Uterus (tissue), 2 donors: Measurements from ENCODE around the gene MIF4GD.

ENCODE experiments used
- POLR2A ChIP-seq, 2 donors: fragments of 450-650 bp; IDR thresholded peaks; one replicate each; pipeline ENCODE4 v1.6.1; 2016; ENCODE audit warnings: antibody characterized with exemption in 2 of 2, mild to moderate bottlenecking in 1 of 2, moderate library complexity in 1 of 2
- TF ChIP-seq, protein P1 (sequence below), 4 experiments: fragments of 200-600 bp in 2 of 4; fragments of 450-650 bp in 2 of 4; sonication (generic) in 2 of 4; IDR thresholded peaks; one replicate each; pipeline ENCODE4 v1.5.1; 2016 to 2019; ENCODE audit warnings: antibody characterized with exemption in 4 of 4, mild to moderate bottlenecking in 2 of 4, moderate library complexity in 1 of 4

DNA sequence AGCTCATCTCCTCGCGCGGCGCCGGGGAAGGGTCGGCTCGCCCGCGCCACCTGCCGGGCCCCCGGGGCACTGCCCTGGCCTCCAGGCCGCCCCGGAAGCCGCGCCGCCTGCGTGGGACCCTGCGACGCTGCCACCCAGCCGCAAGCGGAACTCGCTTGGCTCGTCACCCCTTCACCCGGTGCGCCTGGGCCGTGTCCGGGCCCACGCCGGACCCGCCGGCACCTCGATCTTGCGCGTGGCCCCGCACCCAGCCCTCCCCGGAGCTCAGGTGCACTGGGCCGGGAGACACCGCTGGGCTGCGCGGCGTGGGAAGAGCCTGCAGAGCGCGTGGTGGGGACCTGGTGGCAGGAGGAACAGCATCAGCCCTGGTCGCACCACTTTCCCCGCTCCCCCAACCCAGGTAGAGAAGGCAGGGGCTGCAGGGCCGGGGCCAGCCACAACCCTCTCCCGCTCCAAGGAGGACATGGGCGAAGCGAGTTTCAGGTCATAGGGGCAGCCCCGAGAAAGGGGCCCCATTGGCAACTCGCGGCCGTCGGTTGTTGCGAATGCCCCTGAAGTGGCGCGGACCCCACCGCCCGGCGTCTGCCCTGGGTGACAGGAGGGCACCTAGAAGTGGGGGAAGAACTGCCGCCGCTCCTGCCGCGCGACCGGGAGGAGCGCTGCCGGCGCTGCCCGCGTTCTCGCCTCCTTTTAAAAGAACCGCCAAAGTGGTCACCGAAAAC, 363 bp upstream of the MIF4GD start:
- peak in 1 of 2 donors; percentile 42 for TF ChIP-seq POLR2A (IDR thresholded peaks at IDR 0.05)
- TF ChIP-seq, protein P1, sequence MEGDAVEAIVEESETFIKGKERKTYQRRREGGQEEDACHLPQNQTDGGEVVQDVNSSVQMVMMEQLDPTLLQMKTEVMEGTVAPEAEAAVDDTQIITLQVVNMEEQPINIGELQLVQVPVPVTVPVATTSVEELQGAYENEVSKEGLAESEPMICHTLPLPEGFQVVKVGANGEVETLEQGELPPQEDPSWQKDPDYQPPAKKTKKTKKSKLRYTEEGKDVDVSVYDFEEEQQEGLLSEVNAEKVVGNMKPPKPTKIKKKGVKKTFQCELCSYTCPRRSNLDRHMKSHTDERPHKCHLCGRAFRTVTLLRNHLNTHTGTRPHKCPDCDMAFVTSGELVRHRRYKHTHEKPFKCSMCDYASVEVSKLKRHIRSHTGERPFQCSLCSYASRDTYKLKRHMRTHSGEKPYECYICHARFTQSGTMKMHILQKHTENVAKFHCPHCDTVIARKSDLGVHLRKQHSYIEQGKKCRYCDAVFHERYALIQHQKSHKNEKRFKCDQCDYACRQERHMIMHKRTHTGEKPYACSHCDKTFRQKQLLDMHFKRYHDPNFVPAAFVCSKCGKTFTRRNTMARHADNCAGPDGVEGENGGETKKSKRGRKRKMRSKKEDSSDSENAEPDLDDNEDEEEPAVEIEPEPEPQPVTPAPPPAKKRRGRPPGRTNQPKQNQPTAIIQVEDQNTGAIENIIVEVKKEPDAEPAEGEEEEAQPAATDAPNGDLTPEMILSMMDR (IDR thresholded peaks at IDR 0.05), result peak; percentile 34 to 99 (median 94)
